GM18499 (cell line): ENCODE measurements around the gene EPS15.
"Not testable (repeated sequence)": the region's sequence is repeated elsewhere in the genome, so short reads cannot be mapped to it uniquely, and the experiment has no call there.

Experiments used
- ATAC-seq: cut with Tn5 transposase; IDR thresholded peaks from one replicate; pipeline ENCODE4 v1.9.1; 2021; ENCODE audit warnings: moderate number of reproducible peaks; ENCODE audit not compliant: insufficient read depth, unreplicated experiment

EPS15 gene

GRCh38 chr1:51519048-51519864 is at the start of gene EPS15:
TSS of gene EPS15 (minus strand) at chr1:51519266. CDS start at chr1:51519231, 35 bp downstream.
- no peak for ATAC-seq

GRCh38 chr1:51568231-51568935 is 49.3 kb upstream of the EPS15 start:
- ATAC-seq: no peak

- ATAC-seq: no peak
These were observed 48.6 kb upstream of the EPS15 start for GRCh38 chr1:51567653-51568052.

- no peak for ATAC-seq
These were observed 47.2 kb upstream of the EPS15 start for GRCh38 chr1:51566260-51566659.

GRCh38 chr1:51565009-51565408 is 45.9 kb upstream of the EPS15 start:
- no peak for ATAC-seq

- no peak for ATAC-seq
These were observed 45.1 kb upstream of the EPS15 start for GRCh38 chr1:51564124-51564523.

- ATAC-seq: no peak
These were observed 42.6 kb upstream of the EPS15 start for GRCh38 chr1:51561702-51562101.

GRCh38 chr1:51560895-51561294 is 41.8 kb upstream of the EPS15 start:
- ATAC-seq: not testable (repeated sequence)

- ATAC-seq: no peak
These were observed 41.0 kb upstream of the EPS15 start for GRCh38 chr1:51560034-51560433.

- ATAC-seq: no peak
These were observed 40.4 kb upstream of the EPS15 start for GRCh38 chr1:51559501-51559900.

- no peak for ATAC-seq
These were observed 40.0 kb upstream of the EPS15 start for GRCh38 chr1:51559064-51559500.

- ATAC-seq: no peak
These were observed 39.4 kb upstream of the EPS15 start for GRCh38 chr1:51558375-51558924.

GRCh38 chr1:51557168-51557567 is 38.1 kb upstream of the EPS15 start:
- no peak for ATAC-seq

GRCh38 chr1:51555866-51556619 is 37.0 kb upstream of the EPS15 start:
- no peak for ATAC-seq

GRCh38 chr1:51553911-51554310 is 34.8 kb upstream of the EPS15 start:
- no peak for ATAC-seq

- ATAC-seq: no peak
These were observed 34.1 kb upstream of the EPS15 start for GRCh38 chr1:51552929-51553807.

GRCh38 chr1:51551848-51552296 is 32.8 kb upstream of the EPS15 start:
- no peak for ATAC-seq

GRCh38 chr1:51551081-51551480 is 32.0 kb upstream of the EPS15 start:
- ATAC-seq: no peak

GRCh38 chr1:51549901-51550300 is 30.8 kb upstream of the EPS15 start:
- ATAC-seq: no peak
